ENCODE results near the gene AREL1. TPM values are rescaled to one million over a fixed set of nuclear protein-coding genes. Genes with fewer than 3 reads are reported as not detected.
A peak's percentile ranks its signal among the peaks of the same experiment; 100 is the strongest.

AREL1 gene
- total RNA-seq, 1 donor from 2014 or later: 54.6 TPM

- no peak overlapping the region for H2AFZ ChIP-seq (ENCODE audit: low read depth, low read length)
- no peaks in the 10 kb centered on the region for H3K9me3 ChIP-seq (ENCODE audit: insufficient read depth, low read depth, low read length)
- no peaks in the 10 kb centered on the region for H3K27me3 ChIP-seq (ENCODE audit: insufficient read depth, low read length)
- peak overlapping the region; percentile 78 for H3K4me2 ChIP-seq (ENCODE audit: low read length)
- peaks cover 4% of the 10 kb centered on the region for H3K36me3 Mint-ChIP-seq (ENCODE audit: low read depth, unreplicated experiment)
- H3K4me3 Mint-ChIP-seq (ENCODE audit: unreplicated experiment): no peak overlapping the region
- FAIRE-seq: peak; percentile 67
- no peak overlapping the region for H3K4me3 ChIP-seq (ENCODE audit: insufficient read depth, low read depth, low read length)
- peaks cover 72% of the 10 kb centered on the region for H3K4me1 Mint-ChIP-seq (ENCODE audit: low read depth, unreplicated experiment)
- H3K9me3 Mint-ChIP-seq (ENCODE audit: unreplicated experiment): peaks cover 2% of the 10 kb centered on the region
- peak overlapping the region; percentile 97 for H3K27ac ChIP-seq (ENCODE audit: low read depth, low read length)
- TF ChIP-seq CTCF (IDR thresholded peaks at IDR 0.05; ENCODE audit: insufficient read depth, low read depth, low read length) (no peak), EZH2 (IDR thresholded peaks at IDR 0.05; ENCODE audit: insufficient read depth, low read length) (no peak)
- H3K4me1 ChIP-seq (ENCODE audit: insufficient read depth, low read length): peaks cover 65% of the 10 kb centered on the region
- H3K27me3 Mint-ChIP-seq (ENCODE audit: low read depth, unreplicated experiment): no peaks in the 10 kb centered on the region
- H3K27ac Mint-ChIP-seq (ENCODE audit: unreplicated experiment): peak overlapping the region; percentile 96
- no peaks in the 10 kb centered on the region for H3K36me3 ChIP-seq (ENCODE audit: insufficient read depth, low read length)
- peak overlapping the region; percentile 77 for H3K9ac ChIP-seq (ENCODE audit: low read length)
- peak; percentile 99 for DNase-seq (ENCODE audit: low read depth)
- H4K20me1 ChIP-seq (ENCODE audit: insufficient read depth, low read length): no peaks in the 10 kb centered on the region
- peaks cover 8% of the 10 kb centered on the region for H3K79me2 ChIP-seq (ENCODE audit: insufficient read depth, low read length)
Observed at GRCh38 chr14:74619672-74620131, 93.2 kb downstream of the AREL1 start.

- Histone ChIP-seq H3K27me3 (ENCODE audit: insufficient read depth, low read length) (no peaks in the 10 kb centered on the region), H3K79me2 (ENCODE audit: insufficient read depth, low read length) (peaks cover 16% of the 10 kb centered on the region), H3K4me1 (ENCODE audit: insufficient read depth, low read length) (peaks cover 78% of the 10 kb centered on the region), H4K20me1 (ENCODE audit: insufficient read depth, low read length) (no peaks in the 10 kb centered on the region), H3K9me3 (ENCODE audit: insufficient read depth, low read depth, low read length) (no peaks in the 10 kb centered on the region), H2AFZ (ENCODE audit: low read depth, low read length) (no peak overlapping the region), H3K4me3 (ENCODE audit: insufficient read depth, low read depth, low read length) (peak overlapping the region; percentile 41), H3K9ac (ENCODE audit: low read length) (peak overlapping the region; percentile 69), H3K36me3 (ENCODE audit: insufficient read depth, low read length) (no peaks in the 10 kb centered on the region), H3K27ac (ENCODE audit: low read depth, low read length) (peak overlapping the region; percentile 97), H3K4me2 (ENCODE audit: low read length) (peak overlapping the region; percentile 78)
- H3K4me3 Mint-ChIP-seq (ENCODE audit: unreplicated experiment): no peak overlapping the region
- FAIRE-seq: peak; percentile 32
- TF ChIP-seq CTCF (IDR thresholded peaks at IDR 0.05; ENCODE audit: insufficient read depth, low read depth, low read length) (no peak), EZH2 (IDR thresholded peaks at IDR 0.05; ENCODE audit: insufficient read depth, low read length) (no peak)
- H3K9me3 Mint-ChIP-seq (ENCODE audit: unreplicated experiment): peaks cover 2% of the 10 kb centered on the region
- H3K4me1 Mint-ChIP-seq (ENCODE audit: low read depth, unreplicated experiment): peaks cover 83% of the 10 kb centered on the region
- DNase-seq (ENCODE audit: low read depth): peak; percentile 67
- peak overlapping the region; percentile 96 for H3K27ac Mint-ChIP-seq (ENCODE audit: unreplicated experiment)
- peaks cover 6% of the 10 kb centered on the region for H3K36me3 Mint-ChIP-seq (ENCODE audit: low read depth, unreplicated experiment)
- no peaks in the 10 kb centered on the region for H3K27me3 Mint-ChIP-seq (ENCODE audit: low read depth, unreplicated experiment)
Observed at GRCh38 chr14:74618078-74618952, 94.6 kb downstream of the AREL1 start.

Data from astrocyte (in vitro differentiated cells and primary cell).